Activated CD4-positive, CD25-positive, alpha-beta regulatory T cell treated with anti-CD3 and anti-CD28 coated beads, Interleukin-2, amount 50 U/mL, for 24 hours (primary cell): ENCODE data around the gene SLC35B2.

Source experiments
- ATAC-seq, 2 donors: fragments of 150-1000 bp; cut with Tn5 transposase; one replicate each; pipeline ENCODE4 v1.10.0; 2021; ENCODE audit warnings: mild to moderate bottlenecking in 1 of 2, moderate library complexity in 1 of 2

Gene SLC35B2

GRCh38 chr6:44219815-44220784 is 37.2 kb downstream of the SLC35B2 start:
- ATAC-seq, result no peak

- ATAC-seq, result no peak
Measured at GRCh38 chr6:44219053-44219814, 38.1 kb downstream of the SLC35B2 start.

- no peak for ATAC-seq
Measured at GRCh38 chr6:44217332-44218143, 39.8 kb downstream of the SLC35B2 start.

- ATAC-seq, result no peak
Measured at GRCh38 chr6:44216677-44217331, 40.5 kb downstream of the SLC35B2 start, which contains the start of gene MYMX. Gene MYMX (plus strand): TSS chr6:44216926. CDS start chr6:44217472, 546 bp downstream.

GRCh38 chr6:44214307-44214706 is 43.0 kb downstream of the SLC35B2 start:
- ATAC-seq, result no peak

- no peak for ATAC-seq
Measured at GRCh38 chr6:44211284-44211683, 46.0 kb downstream of the SLC35B2 start.

- ATAC-seq, result no peak
Measured at GRCh38 chr6:44207966-44208365, 49.4 kb downstream of the SLC35B2 start.
